Gastrocnemius medialis (tissue), 4 donors: ENCODE results near the gene CPVL.

ENCODE experiments used
- CTCF ChIP-seq, 5 experiments: fragments of 450-650 bp in 3 of 5; fragments of 200-600 bp in 2 of 5; sonication (generic) in 2 of 5; IDR thresholded peaks in 4 of 5; conservative IDR thresholded peaks in 1 of 5; 1 replicate in 4 of 5; 2 replicates in 1 of 5; pipeline ENCODE4 v1.5.1; 2016 to 2019; ENCODE audit warnings: antibody characterized with exemption in 5 of 5, mild to moderate bottlenecking in 3 of 5, moderate library complexity in 3 of 5
- POLR2A ChIP-seq, 2 donors: fragments of 450-650 bp; IDR thresholded peaks; one replicate each; pipeline ENCODE4 v1.6.1; 2017; ENCODE audit warnings: antibody characterized with exemption in 2 of 2, mild to moderate bottlenecking in 2 of 2, moderate library complexity in 2 of 2

- no peak for TF ChIP-seq CTCF (IDR thresholded peaks at IDR 0.05 in 4 of 5, conservative IDR thresholded peaks at IDR 0.05 in 1 of 5)
- TF ChIP-seq POLR2A (IDR thresholded peaks at IDR 0.05) = no peak
Measured at GRCh38 chr7:28980451-28981160, 165.7 kb downstream of the CPVL start.
